ENCODE results near the gene KATNAL1.
A peak's percentile ranks its signal among the peaks of the same experiment; 100 is the strongest.

Gene KATNAL1

GRCh38 chr13:30338331-30338851 lies 31.0 kb upstream of the KATNAL1 start:
- Histone ChIP-seq H3K36me3 (peaks cover 0 to 41% (median 23%) of the 10 kb centered on the region in 11 experiments; a peak in 11 of 22 replicates), H4K20me1 (no peaks in the 10 kb centered on the region; a peak in 1 of 22 replicates), H3K27me3 (no peaks in the 10 kb centered on the region), H3K9me3 (replicated peaks in 1 of 11) (no peaks in the 10 kb centered on the region), H3K4me3 (no peak overlapping the region), H3K27ac (no peak overlapping the region), H3K4me2 (no peak overlapping the region; a peak in 1 of 22 replicates), H3K9ac (no peak overlapping the region), H3K4me1 (peaks cover 0 to 31% (median 15%) of the 10 kb centered on the region in 10 experiments; a peak in 15 of 20 replicates)
- no peak for TF ChIP-seq Cebpa-rat (IDR thresholded peaks at IDR 0.05)

GRCh38 chr13:30337061-30337610 lies 29.8 kb upstream of the KATNAL1 start:
- Histone ChIP-seq H3K27ac (no peak overlapping the region), H3K4me2 (peak overlapping the region in 6 of 11 experiments; percentile 22 to 50 (median 39); a peak in 8 of 22 replicates)
- TF ChIP-seq Cebpa-rat (IDR thresholded peaks at IDR 0.05) = no peak

DNA sequence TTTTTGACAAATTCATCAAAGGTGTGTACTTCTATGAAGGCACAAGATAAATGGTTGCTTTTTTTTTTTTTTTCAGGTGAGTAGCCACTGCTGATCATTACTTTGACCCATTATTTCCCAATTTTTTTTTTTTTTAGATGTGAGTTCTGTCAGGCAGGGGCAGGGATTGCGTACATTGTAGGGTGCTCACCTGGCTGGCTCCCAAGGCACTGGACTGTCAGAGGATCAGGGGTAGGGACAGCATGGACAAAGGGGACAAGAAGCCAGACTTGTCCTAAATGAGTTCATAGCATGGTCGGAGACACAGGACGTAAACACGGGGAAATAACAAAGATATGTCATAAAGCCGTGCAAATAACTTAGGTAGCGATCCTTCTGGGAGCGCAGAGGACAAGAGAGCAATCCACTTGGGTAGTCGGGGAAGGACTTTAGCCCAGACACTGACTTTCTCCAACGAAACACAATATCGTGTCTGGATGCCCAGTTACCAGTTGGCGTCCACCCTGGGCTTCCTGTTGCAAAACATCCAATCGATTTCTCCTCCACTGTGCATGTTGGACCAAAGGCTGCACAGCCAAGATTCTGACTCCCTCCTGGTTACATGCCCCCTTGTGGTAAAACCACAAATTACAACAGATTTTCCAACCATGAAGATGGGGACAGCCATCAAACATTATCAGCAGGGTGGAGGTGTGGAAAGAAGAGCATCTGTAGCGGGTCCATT lies 27.5 kb upstream of the KATNAL1 start:
- Histone ChIP-seq H3K9ac (no peak overlapping the region), H3K4me2 (no peak overlapping the region), H3K4me1 (peaks cover 0 to 32% (median 12%) of the 10 kb centered on the region in 10 experiments; a peak in 14 of 20 replicates), H3K4me3 (no peak overlapping the region), H4K20me1 (no peaks in the 10 kb centered on the region), H3K27ac (no peak overlapping the region), H3K9me3 (replicated peaks in 1 of 11) (no peaks in the 10 kb centered on the region), H3K27me3 (no peaks in the 10 kb centered on the region), H3K36me3 (peaks cover 0 to 14% (median 9%) of the 10 kb centered on the region in 11 experiments; a peak in 9 of 22 replicates)
- TF ChIP-seq Cebpa-rat (IDR thresholded peaks at IDR 0.05) = no peak

More at GRCh38 chr13:30337061-30337610, 29.8 kb upstream of the KATNAL1 start:
- H3K9ac ChIP-seq = no peak overlapping the region
- H3K4me1 ChIP-seq = peaks cover 0 to 32% (median 17%) of the 10 kb centered on the region in 10 experiments; a peak in 15 of 20 replicates
- H4K20me1 ChIP-seq = no peaks in the 10 kb centered on the region
- H3K27me3 ChIP-seq = no peaks in the 10 kb centered on the region
- no peaks in the 10 kb centered on the region for H3K9me3 ChIP-seq (replicated peaks in 1 of 11)
- peaks cover 0 to 32% (median 17%) of the 10 kb centered on the region in 11 experiments; a peak in 10 of 22 replicates for H3K36me3 ChIP-seq
- H3K4me3 ChIP-seq = no peak overlapping the region

GRCh38 chr13:30333616-30334015 lies 26.3 kb upstream of the KATNAL1 start:
- Histone ChIP-seq H3K4me2 (no peak overlapping the region), H3K27ac (no peak overlapping the region), H3K4me3 (no peak overlapping the region), H3K9me3 (replicated peaks in 1 of 11) (no peaks in the 10 kb centered on the region), H3K4me1 (peaks cover 0 to 32% (median 12%) of the 10 kb centered on the region in 10 experiments; a peak in 14 of 20 replicates), H3K9ac (no peak overlapping the region), H3K36me3 (peaks cover 0 to 6% (median 0%) of the 10 kb centered on the region in 11 experiments; a peak in 4 of 22 replicates), H3K27me3 (no peaks in the 10 kb centered on the region), H4K20me1 (no peaks in the 10 kb centered on the region)
- no peak for TF ChIP-seq Cebpa-rat (IDR thresholded peaks at IDR 0.05)

DNA sequence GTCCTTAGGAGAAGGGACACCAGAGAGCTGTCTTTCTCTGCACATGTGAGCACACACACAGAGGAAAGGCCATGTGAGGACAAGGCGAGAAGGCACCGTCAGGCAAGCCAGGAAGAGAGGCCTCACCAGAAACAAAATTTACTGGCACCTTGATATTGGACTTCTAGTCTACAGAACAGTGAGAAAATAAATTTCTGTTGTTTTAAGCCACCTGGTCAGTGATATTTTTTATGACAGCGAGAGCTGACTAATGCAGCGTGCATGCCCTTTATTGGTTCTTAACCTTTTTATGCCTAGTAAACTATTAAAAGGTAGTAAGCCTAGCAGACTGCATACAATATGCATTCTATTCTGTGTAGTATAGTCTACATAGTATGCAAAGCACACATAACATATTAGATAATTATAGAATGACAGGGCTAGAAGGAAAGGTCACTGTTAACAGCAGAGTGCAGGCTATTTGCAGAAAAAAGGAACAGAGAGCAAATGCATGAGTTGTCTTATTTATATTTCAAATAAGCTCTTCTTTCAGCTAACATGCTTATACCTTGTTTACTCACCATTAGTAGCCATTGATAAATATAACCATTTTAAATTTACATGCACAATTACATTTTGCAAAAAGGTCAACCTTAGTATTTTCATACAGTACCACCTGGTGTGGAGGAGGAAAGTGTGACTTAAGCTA lies 25.2 kb upstream of the KATNAL1 start:
- Histone ChIP-seq H3K4me2 (no peak overlapping the region; a peak in 1 of 22 replicates), H4K20me1 (no peaks in the 10 kb centered on the region), H3K36me3 (peaks cover 0 to 6% (median 0%) of the 10 kb centered on the region in 11 experiments; a peak in 2 of 22 replicates), H3K4me1 (peaks cover 0 to 25% (median 12%) of the 10 kb centered on the region in 10 experiments; a peak in 14 of 20 replicates), H3K9ac (no peak overlapping the region), H3K9me3 (replicated peaks in 1 of 11) (no peaks in the 10 kb centered on the region), H3K27me3 (no peaks in the 10 kb centered on the region), H3K4me3 (no peak overlapping the region), H3K27ac (no peak overlapping the region)
- no peak for TF ChIP-seq Cebpa-rat (IDR thresholded peaks at IDR 0.05)

GRCh38 chr13:30331331-30331771 lies 24.0 kb upstream of the KATNAL1 start:
- no peak overlapping the region for H3K27ac ChIP-seq
- no peak overlapping the region for H3K4me2 ChIP-seq
- no peaks in the 10 kb centered on the region for H3K9me3 ChIP-seq (replicated peaks in 1 of 11)
- TF ChIP-seq Cebpa-rat (IDR thresholded peaks at IDR 0.05) = no peak
- H3K9ac ChIP-seq = no peak overlapping the region
- peaks cover 0 to 6% (median 0%) of the 10 kb centered on the region in 11 experiments; a peak in 2 of 22 replicates for H3K36me3 ChIP-seq
- no peaks in the 10 kb centered on the region for H4K20me1 ChIP-seq
- peaks cover 0 to 14% (median 6%) of the 10 kb centered on the region in 10 experiments; a peak in 14 of 20 replicates for H3K4me1 ChIP-seq
- no peak overlapping the region for H3K4me3 ChIP-seq
- H3K27me3 ChIP-seq = no peaks in the 10 kb centered on the region

DNA sequence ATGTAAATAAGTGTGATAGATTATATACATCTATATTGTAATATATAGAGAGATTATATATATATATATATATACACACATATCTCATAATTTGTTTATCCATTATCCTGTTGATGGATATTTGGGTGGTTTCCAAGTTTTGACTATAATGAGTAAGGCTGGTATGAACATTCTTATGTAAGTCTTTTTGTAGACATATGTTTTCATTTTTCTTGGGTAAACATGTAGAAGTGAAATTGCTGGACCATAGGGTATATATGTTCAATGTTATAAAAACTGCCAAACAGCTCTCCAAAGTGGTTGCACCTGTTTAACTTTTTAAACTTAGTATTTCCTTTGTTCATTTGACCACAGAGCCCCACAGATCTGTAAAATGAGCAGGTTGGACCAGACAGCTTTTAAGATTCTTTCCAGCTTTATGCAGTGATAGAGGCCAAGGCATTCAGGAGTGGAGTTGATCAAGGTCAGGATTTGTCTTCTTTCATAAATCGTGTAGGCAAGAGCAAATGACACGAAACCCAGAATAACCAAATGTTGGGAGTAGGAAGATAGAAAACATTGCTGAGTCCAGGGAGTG lies 21.7 kb upstream of the KATNAL1 start:
- Histone ChIP-seq H4K20me1 (no peaks in the 10 kb centered on the region), H3K9ac (no peak overlapping the region), H3K27ac (no peak overlapping the region), H3K4me1 (peaks cover 0 to 13% (median 2%) of the 10 kb centered on the region in 10 experiments; a peak in 5 of 20 replicates), H3K9me3 (replicated peaks in 1 of 11) (no peaks in the 10 kb centered on the region), H3K4me3 (no peak overlapping the region), H3K36me3 (peaks cover 0 to 16% (median 0%) of the 10 kb centered on the region in 11 experiments; a peak in 6 of 22 replicates), H3K27me3 (no peaks in the 10 kb centered on the region), H3K4me2 (no peak overlapping the region)
- no peak for TF ChIP-seq Cebpa-rat (IDR thresholded peaks at IDR 0.05)

DNA sequence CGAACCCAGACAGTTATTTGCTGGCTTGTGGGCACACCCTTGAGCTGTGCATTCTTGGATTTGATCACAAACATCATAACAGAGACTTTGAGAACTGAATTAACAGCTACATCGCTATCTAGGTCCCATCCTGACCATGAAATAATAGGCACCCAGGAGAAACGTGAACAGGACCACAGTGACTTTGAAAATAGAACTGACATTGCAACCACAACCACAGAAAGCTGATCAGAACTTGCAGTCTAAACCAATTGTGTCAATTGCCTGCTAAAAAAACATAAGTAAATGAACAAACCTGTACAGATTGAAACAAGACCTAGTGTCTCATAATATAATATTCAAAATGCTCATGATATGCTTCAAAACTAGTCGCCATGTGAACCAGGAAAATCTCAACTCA lies 18.3 kb upstream of the KATNAL1 start:
- Histone ChIP-seq H3K27me3 (no peaks in the 10 kb centered on the region), H3K36me3 (peaks cover 0 to 22% (median 0%) of the 10 kb centered on the region in 11 experiments; a peak in 6 of 22 replicates), H3K27ac (no peak overlapping the region), H3K4me1 (peaks cover 0 to 2% (median 0%) of the 10 kb centered on the region in 10 experiments; a peak in 2 of 20 replicates), H3K9ac (no peak overlapping the region), H3K4me3 (no peak overlapping the region), H3K4me2 (no peak overlapping the region), H4K20me1 (no peaks in the 10 kb centered on the region; a peak in 1 of 22 replicates), H3K9me3 (replicated peaks in 1 of 11) (no peaks in the 10 kb centered on the region)
- no peak for TF ChIP-seq Cebpa-rat (IDR thresholded peaks at IDR 0.05)
